ENCODE measurements around the gene CNOT9. TPM values are rescaled to one million over a fixed set of nuclear protein-coding genes. Genes with fewer than 3 reads are reported as not detected.

The CNOT9 gene
- total and polyA plus RNA-seq, 3 experiments from 2014 or later = 22.5 to 135 (median 131) TPM

DNA sequence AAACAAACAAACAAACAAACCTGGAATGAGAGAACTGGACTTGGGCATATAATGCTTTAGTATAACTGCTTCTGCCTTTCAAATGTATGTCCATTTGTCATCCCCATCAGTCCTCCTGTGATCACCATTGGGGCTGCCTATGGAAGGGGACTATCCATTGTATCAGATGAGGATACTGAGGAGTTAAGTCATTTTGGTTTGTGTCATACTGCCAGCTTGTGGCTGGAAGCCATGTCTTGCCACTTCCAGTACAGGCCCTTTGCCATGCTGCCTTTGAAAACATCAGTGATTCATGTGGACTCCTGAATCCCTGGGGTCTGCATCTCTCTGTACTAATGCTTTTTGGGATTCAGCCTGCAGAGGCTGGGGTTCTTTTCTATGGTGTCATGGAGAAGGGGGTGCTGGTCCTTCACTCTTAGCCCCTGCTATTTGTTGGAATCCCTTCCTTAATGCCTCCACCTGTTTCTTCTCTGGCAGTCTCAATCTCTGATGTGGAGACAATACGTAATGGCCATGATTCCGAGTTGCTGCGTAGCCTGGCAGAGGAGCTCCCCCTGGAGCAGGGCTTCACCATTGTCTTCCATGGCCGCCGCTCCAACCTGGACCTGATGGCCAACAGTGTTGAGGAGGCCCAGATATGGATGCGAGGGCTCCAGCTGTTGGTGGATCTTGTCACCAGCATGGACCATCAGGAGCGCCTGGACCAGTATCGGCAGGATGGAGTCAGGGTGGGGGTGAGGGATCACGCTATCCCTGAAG, 49.6 kb downstream of the CNOT9 start:
- H3K27me3 ChIP-seq (ENCODE audit: insufficient read depth, low read length, poor library complexity, severe bottlenecking) = no peaks in the 10 kb centered on the region
- no peaks in the 10 kb centered on the region for H3K36me3 ChIP-seq (ENCODE audit: insufficient read depth, low read length)
- no peaks in the 10 kb centered on the region for H3K36me3 Mint-ChIP-seq
- POLR2A ChIA-PET = no interaction called here
- no peaks in the 10 kb centered on the region for H3K9me3 ChIP-seq (ENCODE audit: low read length)
- no peak overlapping the region for H3K4me3 Mint-ChIP-seq
- no peak overlapping the region for H3K27ac ChIP-seq (ENCODE audit: low read depth, low read length)
- H3K9me3 Mint-ChIP-seq = no peaks in the 10 kb centered on the region
- H3K4me1 ChIP-seq (ENCODE audit: insufficient read depth, low read length) = no peaks in the 10 kb centered on the region
- no peak overlapping the region for H3K4me3 ChIP-seq (ENCODE audit: low read length)
- no peaks in the 10 kb centered on the region for H3K4me1 Mint-ChIP-seq
- no peak for DNase-seq
- no peak overlapping the region for H3K27ac Mint-ChIP-seq
- H3K27me3 Mint-ChIP-seq = peaks cover 0 to 3% of the 10 kb centered on the region in 2 donors
- CTCF ChIA-PET = no interaction called here

GRCh38 chr2:218621007-218621406, 52.4 kb downstream of the CNOT9 start:
- H3K27ac Mint-ChIP-seq = no peak overlapping the region
- Histone ChIP-seq H3K9me3 (ENCODE audit: low read length) (no peaks in the 10 kb centered on the region), H3K36me3 (ENCODE audit: insufficient read depth, low read length) (no peaks in the 10 kb centered on the region), H3K27ac (ENCODE audit: low read depth, low read length) (no peak overlapping the region), H3K27me3 (ENCODE audit: insufficient read depth, low read length, poor library complexity, severe bottlenecking) (no peaks in the 10 kb centered on the region), H3K4me3 (ENCODE audit: low read length) (no peak overlapping the region), H3K4me1 (ENCODE audit: insufficient read depth, low read length) (no peaks in the 10 kb centered on the region)
- no peaks in the 10 kb centered on the region for H3K9me3 Mint-ChIP-seq
- H3K27me3 Mint-ChIP-seq = peaks cover 0 to 3% of the 10 kb centered on the region in 2 donors
- POLR2A ChIA-PET = no interaction called here
- no peaks in the 10 kb centered on the region for H3K4me1 Mint-ChIP-seq
- DNase-seq = no peak
- CTCF ChIA-PET = no interaction called here
- H3K36me3 Mint-ChIP-seq = no peaks in the 10 kb centered on the region
- H3K4me3 Mint-ChIP-seq = no peak overlapping the region

DNA sequence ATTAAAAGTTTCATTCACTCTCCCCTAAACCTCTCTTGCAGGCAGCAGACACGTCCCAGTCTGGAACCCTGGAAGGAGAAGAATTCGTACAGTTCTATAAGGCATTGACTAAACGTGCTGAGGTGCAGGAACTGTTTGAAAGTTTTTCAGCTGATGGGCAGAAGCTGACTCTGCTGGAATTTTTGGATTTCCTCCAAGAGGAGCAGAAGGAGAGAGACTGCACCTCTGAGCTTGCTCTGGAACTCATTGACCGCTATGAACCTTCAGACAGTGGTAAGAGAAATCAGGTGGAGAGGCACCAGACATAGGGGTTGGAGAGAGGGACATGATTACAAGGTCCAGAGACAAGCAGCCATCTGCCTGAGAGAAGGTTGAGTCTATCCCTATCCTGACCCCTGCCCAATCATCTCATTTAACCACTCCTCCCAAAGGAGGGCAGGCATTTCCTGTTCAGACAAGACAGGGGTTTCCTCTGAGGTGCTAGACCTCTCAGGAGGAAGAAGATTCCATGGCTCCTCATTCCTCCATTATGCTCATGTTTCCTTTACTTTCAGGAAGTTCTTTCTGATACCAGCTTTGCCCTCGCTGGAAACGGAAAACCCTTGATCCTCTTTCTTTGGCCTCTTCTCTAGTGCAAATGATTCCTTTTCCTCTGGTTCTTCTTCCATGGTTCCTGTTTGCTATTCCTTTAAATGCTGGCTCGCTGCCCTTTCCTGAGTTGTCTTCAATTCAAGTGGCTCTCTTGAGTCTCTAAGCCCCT, 54.1 kb downstream of the CNOT9 start:
- H3K27ac ChIP-seq (ENCODE audit: low read depth, low read length) = no peak overlapping the region
- Mint-ChIP-seq H3K9me3 (no peaks in the 10 kb centered on the region), H3K4me1 (no peaks in the 10 kb centered on the region), H3K36me3 (no peaks in the 10 kb centered on the region), H3K4me3 (no peak overlapping the region), H3K27me3 (peaks cover 0 to 3% of the 10 kb centered on the region in 2 donors), H3K27ac (no peak overlapping the region)
- H3K36me3 ChIP-seq (ENCODE audit: insufficient read depth, low read length) = no peaks in the 10 kb centered on the region
- no peak for DNase-seq
- no peak overlapping the region for H3K4me3 ChIP-seq (ENCODE audit: low read length)
- POLR2A ChIA-PET = no interaction called here
- no peaks in the 10 kb centered on the region for H3K27me3 ChIP-seq (ENCODE audit: insufficient read depth, low read length, poor library complexity, severe bottlenecking)
- CTCF ChIA-PET = no interaction called here
- H3K9me3 ChIP-seq (ENCODE audit: low read length) = no peaks in the 10 kb centered on the region
- no peaks in the 10 kb centered on the region for H3K4me1 ChIP-seq (ENCODE audit: insufficient read depth, low read length)

DNA sequence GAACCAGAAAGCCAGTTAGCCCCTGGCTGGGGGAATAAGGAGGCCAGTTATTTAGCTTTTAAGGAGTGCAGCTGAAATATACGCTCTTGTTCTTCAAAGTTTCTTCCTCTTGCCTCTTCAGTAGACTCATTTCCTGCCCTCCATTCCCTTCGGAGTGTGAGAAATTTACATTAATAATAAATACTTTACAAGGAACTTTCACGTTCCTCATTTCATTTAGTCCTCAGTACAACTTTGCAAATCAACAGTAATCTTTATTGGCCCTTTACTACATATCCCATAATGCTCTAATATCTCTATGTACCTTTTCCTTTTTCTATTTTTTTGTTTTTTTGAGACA, 54.7 kb downstream of the CNOT9 start:
- peaks cover 0 to 1% of the 10 kb centered on the region in 2 donors for H3K27me3 Mint-ChIP-seq
- ChIA-PET CTCF (no interaction called here), POLR2A (no interaction called here)
- no peaks in the 10 kb centered on the region for H3K36me3 Mint-ChIP-seq
- no peak overlapping the region for H3K4me3 ChIP-seq (ENCODE audit: low read length)
- H3K27ac Mint-ChIP-seq = no peak overlapping the region
- H3K36me3 ChIP-seq (ENCODE audit: insufficient read depth, low read length) = no peaks in the 10 kb centered on the region
- no peaks in the 10 kb centered on the region for H3K4me1 Mint-ChIP-seq
- no peaks in the 10 kb centered on the region for H3K9me3 ChIP-seq (ENCODE audit: low read length)
- H3K27ac ChIP-seq (ENCODE audit: low read depth, low read length) = no peak overlapping the region
- H3K27me3 ChIP-seq (ENCODE audit: insufficient read depth, low read length, poor library complexity, severe bottlenecking) = no peaks in the 10 kb centered on the region
- no peaks in the 10 kb centered on the region for H3K4me1 ChIP-seq (ENCODE audit: insufficient read depth, low read length)
- no peak for DNase-seq
- no peaks in the 10 kb centered on the region for H3K9me3 Mint-ChIP-seq
- H3K4me3 Mint-ChIP-seq = no peak overlapping the region

DNA sequence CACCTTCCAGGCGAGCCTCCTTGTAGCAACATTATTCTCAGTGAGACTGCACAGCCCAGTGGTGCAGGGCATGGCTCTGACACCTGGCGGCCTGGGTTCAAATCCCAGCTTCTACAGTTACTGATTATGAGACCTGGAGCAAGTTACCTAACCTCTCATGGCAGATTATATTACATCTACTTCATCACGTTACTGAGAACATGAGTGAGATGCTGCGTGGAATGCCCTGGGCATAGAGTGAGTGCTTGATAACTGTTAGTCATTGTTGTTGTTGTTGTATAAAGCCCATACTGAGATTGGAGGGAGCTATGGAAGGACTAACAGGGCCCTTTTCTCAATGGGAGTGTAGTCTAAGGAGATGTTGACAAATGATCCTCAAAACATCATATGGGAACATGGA, 57.7 kb downstream of the CNOT9 start:
- Histone ChIP-seq H3K4me3 (ENCODE audit: low read length) (no peak overlapping the region), H3K36me3 (ENCODE audit: insufficient read depth, low read length) (no peaks in the 10 kb centered on the region), H3K27me3 (ENCODE audit: insufficient read depth, low read length, poor library complexity, severe bottlenecking) (no peaks in the 10 kb centered on the region), H3K27ac (ENCODE audit: low read depth, low read length) (no peak overlapping the region), H3K4me1 (ENCODE audit: insufficient read depth, low read length) (no peaks in the 10 kb centered on the region), H3K9me3 (ENCODE audit: low read length) (no peaks in the 10 kb centered on the region)
- peaks cover 0 to 1% of the 10 kb centered on the region in 2 donors for H3K27me3 Mint-ChIP-seq
- H3K4me3 Mint-ChIP-seq = no peak overlapping the region
- no peak for DNase-seq
- ChIA-PET CTCF (no interaction called here), POLR2A (no interaction called here)
- peak overlapping the region in 1 of 8 donors; percentile 25 for H3K27ac Mint-ChIP-seq
- peaks cover 0 to 2% (median 0%) of the 10 kb centered on the region in 3 donors for H3K4me1 Mint-ChIP-seq
- H3K36me3 Mint-ChIP-seq = no peaks in the 10 kb centered on the region
- H3K9me3 Mint-ChIP-seq = no peaks in the 10 kb centered on the region

- peak overlapping the region in 1 of 8 donors; percentile 47 for H3K27ac Mint-ChIP-seq
Observed at GRCh38 chr2:218627939-218628338, 59.3 kb downstream of the CNOT9 start.

DNA sequence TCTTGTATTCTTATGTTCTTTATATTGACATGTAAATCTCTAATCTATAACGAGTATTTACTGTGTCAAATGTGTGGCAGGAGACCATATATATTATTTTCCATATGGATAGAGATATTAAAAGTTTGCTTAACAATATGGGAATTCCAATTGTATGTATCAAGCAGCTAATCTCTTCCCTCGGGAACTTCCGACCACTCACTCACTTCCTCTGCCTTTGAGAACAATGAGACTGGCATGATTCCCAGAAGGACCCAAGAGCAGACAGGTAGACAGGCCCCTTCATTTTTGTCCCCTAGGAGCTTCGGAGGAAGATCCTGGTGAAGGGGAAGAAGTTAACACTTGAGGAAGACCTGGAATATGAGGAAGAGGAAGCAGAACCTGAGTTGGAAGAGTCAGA, 63.2 kb downstream of the CNOT9 start:
- no peaks in the 10 kb centered on the region for H3K4me1 ChIP-seq (ENCODE audit: insufficient read depth, low read length)
- ChIA-PET CTCF (interaction anchor here (1.2 to 1.4 kb wide), 2 partner anchors 16 to 30 kb away, joined by 3 read pairs; no protein-coding TSS in a partner anchor), POLR2A (no interaction called here)
- DNase-seq = no peak
- peaks cover 0 to 2% (median 0%) of the 10 kb centered on the region in 3 donors for H3K4me1 Mint-ChIP-seq
- H3K36me3 ChIP-seq (ENCODE audit: insufficient read depth, low read length) = peaks cover 16% of the 10 kb centered on the region
- peaks cover 0 to 40% (median 0%) of the 10 kb centered on the region in 3 donors for H3K36me3 Mint-ChIP-seq
- no peak overlapping the region for H3K27ac Mint-ChIP-seq
- H3K4me3 Mint-ChIP-seq = no peak overlapping the region
- H3K27me3 ChIP-seq (ENCODE audit: insufficient read depth, low read length, poor library complexity, severe bottlenecking) = no peaks in the 10 kb centered on the region
- no peak overlapping the region for H3K4me3 ChIP-seq (ENCODE audit: low read length)
- no peaks in the 10 kb centered on the region for H3K27me3 Mint-ChIP-seq
- no peaks in the 10 kb centered on the region for H3K9me3 ChIP-seq (ENCODE audit: low read length)
- no peak overlapping the region for H3K27ac ChIP-seq (ENCODE audit: low read depth, low read length)
- H3K9me3 Mint-ChIP-seq = no peaks in the 10 kb centered on the region

More at GRCh38 chr2:218627939-218628338, 59.3 kb downstream of the CNOT9 start:
- H3K36me3 Mint-ChIP-seq = peaks cover 0 to 3% (median 0%) of the 10 kb centered on the region in 3 donors
- H3K9me3 Mint-ChIP-seq = no peaks in the 10 kb centered on the region
- no peak for DNase-seq
- no peak overlapping the region for H3K4me3 Mint-ChIP-seq
- no peak overlapping the region for H3K27ac ChIP-seq (ENCODE audit: low read depth, low read length)
- no peak overlapping the region for H3K4me3 ChIP-seq (ENCODE audit: low read length)
- H3K27me3 ChIP-seq (ENCODE audit: insufficient read depth, low read length, poor library complexity, severe bottlenecking) = no peaks in the 10 kb centered on the region
- H3K9me3 ChIP-seq (ENCODE audit: low read length) = no peaks in the 10 kb centered on the region
- POLR2A ChIA-PET = no interaction called here
- H3K27me3 Mint-ChIP-seq = peaks cover 0 to 1% of the 10 kb centered on the region in 2 donors
- CTCF ChIA-PET = interaction anchor here (1.3 kb wide), 1 partner anchor 13 kb away, joined by 4 read pairs; no protein-coding TSS in a partner anchor
- H3K36me3 ChIP-seq (ENCODE audit: insufficient read depth, low read length) = no peaks in the 10 kb centered on the region
- peaks cover 0 to 2% (median 0%) of the 10 kb centered on the region in 3 donors for H3K4me1 Mint-ChIP-seq
- no peaks in the 10 kb centered on the region for H3K4me1 ChIP-seq (ENCODE audit: insufficient read depth, low read length)

DNA sequence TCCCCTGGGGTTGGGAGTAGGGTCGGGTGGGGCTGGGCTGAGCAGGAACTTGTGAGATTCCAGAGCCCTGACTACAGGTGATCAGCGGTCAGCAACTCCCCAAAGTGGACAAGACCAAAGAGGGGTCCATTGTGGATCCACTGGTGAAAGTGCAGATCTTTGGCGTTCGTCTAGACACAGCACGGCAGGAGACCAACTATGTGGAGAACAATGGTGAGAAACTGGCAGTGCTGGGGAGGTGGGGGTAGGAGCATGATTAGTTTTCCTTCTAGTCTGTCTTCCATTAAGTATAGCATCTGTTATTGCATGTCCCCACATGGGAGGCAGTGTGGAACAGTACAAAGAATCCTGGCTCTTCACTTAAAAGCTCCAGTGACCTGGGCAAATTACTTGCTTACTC, 67.1 kb downstream of the CNOT9 start:
- H3K4me3 Mint-ChIP-seq = no peak overlapping the region
- no peaks in the 10 kb centered on the region for H3K4me1 Mint-ChIP-seq
- ChIA-PET POLR2A (no interaction called here), CTCF (no interaction called here)
- Histone ChIP-seq H3K4me1 (ENCODE audit: insufficient read depth, low read length) (no peaks in the 10 kb centered on the region), H3K27ac (ENCODE audit: low read depth, low read length) (no peak overlapping the region), H3K9me3 (ENCODE audit: low read length) (no peaks in the 10 kb centered on the region), H3K4me3 (ENCODE audit: low read length) (no peak overlapping the region), H3K36me3 (ENCODE audit: insufficient read depth, low read length) (peaks cover 48% of the 10 kb centered on the region), H3K27me3 (ENCODE audit: insufficient read depth, low read length, poor library complexity, severe bottlenecking) (no peaks in the 10 kb centered on the region)
- no peak for DNase-seq
- H3K9me3 Mint-ChIP-seq = no peaks in the 10 kb centered on the region
- H3K27me3 Mint-ChIP-seq = no peaks in the 10 kb centered on the region
- peak overlapping the region in 3 of 8 donors; percentile 41 to 56 (median 55) for H3K27ac Mint-ChIP-seq
- H3K36me3 Mint-ChIP-seq = peaks cover 6 to 76% (median 7%) of the 10 kb centered on the region in 3 donors

Data from CD8-positive, alpha-beta memory T cell (primary cell).